HG03060 (cell line): Measurements from ENCODE around the gene UBE2QL1.

Source experiments
- ATAC-seq: cut with Tn5 transposase; IDR thresholded peaks from one replicate; pipeline ENCODE4 v1.9.1; 2021; ENCODE audit warnings: low read depth, moderate number of reproducible peaks; ENCODE audit not compliant: unreplicated experiment

UBE2QL1 gene

DNA sequence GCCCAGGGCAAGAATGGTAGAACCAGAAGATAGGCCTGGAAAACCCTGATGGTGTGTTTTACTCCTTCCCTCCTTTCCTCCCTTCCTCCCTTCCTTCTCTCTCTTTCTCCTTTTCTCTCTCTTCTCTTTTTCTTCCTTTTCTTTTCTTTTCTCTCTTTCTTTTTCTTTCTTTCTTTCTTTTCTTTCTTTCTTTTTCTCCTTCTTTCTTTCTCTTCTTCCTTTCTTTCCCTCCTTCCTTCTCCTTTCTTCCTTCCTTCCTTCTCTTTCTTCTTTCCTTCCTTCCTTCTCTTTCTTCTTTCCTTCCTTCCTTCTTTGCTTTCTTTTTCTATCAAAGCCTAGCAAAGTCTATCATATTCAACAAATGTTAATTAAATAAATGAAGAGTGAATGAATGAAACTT lies 24.0 kb upstream of the UBE2QL1 start:
- ATAC-seq = no peak

DNA sequence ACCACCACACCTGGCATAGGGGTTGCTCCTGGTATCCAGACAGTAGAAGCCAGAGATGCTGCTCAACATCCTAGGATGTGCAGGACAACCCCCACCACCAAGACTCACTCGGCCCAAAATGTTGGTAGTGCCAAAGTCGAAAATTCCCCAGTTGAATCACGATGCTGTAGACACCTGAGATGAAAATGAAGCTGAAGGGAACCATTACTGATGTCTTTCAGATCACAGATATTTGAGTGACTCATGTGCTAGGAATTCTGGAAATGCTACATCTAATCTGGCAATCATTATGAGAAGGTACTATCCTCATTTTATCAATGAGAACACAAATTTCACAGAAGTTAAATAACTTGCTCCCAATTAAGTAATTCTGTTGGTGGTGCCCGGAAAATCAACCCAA lies 21.0 kb upstream of the UBE2QL1 start:
- ATAC-seq = no peak

DNA sequence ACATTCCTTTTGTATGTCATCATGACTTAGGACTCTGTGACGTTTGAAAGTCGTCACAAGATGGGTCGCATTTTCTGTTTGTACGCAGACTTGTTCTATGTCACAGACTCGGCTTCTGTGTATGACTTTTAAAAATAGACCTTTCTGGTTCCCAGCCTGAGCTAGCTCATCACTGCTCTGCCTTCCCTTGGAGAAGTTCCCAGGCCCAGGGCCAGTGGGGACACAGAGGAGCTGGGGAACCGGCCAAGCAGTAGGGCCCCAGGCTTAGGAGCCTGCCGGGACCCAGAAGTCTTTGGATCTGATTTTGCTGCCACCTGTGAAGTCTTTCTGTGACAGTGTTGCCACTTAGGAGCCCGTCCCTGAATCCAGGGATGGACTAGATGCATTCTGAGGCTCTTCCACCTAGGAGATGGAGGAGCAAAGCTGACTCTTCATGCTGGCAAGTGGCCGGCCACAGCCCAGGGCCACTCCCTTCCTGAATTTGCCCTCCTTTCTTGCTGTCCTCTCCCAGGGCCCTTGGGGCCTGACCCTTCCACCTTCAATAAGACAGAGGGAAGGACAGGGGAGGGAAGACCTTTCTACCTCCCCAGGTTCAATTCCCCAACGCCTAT lies 18.1 kb upstream of the UBE2QL1 start:
- no peak for ATAC-seq

DNA sequence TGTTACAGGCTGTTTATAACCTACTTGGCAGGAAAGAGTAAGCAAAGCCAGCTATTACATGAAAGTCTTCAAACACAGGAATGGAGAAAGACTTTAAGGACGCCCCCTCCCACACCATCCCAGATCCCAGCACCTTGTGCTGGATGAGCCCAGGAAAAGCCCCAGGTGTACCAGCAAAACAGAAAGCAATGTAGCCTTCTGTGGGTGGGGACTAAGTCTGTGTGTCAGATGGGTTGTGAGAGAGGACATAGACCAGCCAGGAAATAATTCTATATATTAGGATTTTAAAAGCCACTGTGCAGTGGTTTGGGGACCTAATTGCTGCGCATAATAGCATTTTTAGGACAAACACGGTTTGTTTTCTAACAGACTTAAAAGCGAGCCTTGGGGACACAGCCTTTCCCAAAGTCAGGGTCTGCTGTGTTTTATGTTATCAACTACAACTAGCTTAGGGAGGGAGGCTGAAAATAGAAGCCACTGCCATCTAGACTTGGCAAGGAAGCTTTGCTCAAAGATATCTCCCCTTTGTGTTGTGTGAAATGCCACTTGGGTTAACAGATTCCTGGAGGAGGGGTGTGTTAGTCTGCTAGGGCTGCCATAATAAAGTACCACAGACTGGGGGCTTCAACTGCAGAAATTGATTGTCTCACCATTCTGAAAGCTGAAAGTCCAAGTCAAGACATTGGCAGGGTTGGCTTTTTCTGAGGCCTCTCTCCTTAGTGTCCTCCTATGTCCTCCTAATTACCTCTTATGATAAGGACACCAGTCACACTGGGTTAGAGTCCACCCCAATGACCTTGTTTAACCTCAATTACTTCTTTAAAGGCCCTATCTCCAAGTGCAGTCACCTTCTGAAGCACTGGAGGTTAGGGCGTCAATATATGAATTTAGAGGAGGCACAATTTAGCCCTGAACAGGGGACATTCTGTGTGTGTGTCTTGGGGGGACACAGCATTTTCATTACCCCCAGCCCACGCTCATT lies 17.2 kb upstream of the UBE2QL1 start:
- ATAC-seq = no peak

DNA sequence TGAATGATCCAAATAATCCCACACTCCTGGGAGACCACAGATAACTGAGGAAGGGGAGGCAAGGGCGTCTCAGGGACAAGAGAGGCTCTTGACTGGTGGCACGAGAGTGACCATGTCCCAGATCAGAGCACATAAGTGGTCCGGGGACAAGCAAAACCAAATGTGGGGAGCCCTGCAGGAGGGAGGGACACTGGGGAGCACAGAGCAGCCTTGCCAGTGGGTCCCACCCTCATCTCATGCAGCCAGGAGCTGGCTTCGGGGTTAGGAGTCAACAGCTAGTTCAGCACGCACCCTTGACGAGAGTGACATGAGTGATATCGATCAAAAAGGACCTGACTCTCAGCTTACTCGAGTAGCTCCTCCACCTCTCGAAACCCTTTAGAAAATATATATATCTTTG lies 16.5 kb upstream of the UBE2QL1 start:
- no peak for ATAC-seq

DNA sequence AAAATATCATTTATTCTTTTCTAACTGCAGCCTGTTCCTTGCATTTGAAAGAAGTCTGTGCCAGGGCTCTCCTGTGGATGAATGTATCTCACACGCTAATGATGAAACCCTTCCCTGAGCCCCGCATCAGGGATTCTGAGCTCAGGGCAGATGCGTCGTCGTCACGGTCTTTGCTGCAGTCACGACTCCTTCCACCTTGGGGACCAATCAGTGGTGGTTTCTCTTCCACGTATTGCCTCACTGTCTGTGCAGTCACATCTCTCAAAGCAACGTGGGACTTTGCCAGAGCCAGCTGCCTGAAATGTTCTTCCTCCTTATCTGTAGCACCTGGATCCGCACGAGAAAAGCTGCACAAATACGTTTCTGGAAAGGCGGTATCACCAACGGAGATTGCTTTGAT lies 13.9 kb upstream of the UBE2QL1 start:
- ATAC-seq = no peak

DNA sequence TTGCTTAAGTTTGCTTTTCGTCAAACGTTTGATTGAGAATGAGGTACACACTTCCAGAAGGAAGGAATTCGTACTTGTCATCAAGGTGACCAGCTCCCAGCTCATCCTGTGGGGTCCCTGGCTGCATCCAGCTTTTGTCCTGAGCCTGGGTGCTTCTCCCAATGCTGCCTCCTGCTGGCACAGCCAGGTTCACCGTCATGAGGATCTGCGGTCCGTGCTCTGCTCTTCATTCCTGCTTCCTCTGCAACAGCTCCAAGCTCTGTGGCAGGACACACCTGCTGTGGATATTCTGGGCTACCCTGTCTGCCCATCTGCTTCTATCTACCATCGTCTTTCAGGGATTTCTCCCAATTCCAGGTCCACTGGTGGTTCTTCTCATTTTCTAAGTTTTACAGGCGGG lies 13.3 kb upstream of the UBE2QL1 start:
- no peak for ATAC-seq

DNA sequence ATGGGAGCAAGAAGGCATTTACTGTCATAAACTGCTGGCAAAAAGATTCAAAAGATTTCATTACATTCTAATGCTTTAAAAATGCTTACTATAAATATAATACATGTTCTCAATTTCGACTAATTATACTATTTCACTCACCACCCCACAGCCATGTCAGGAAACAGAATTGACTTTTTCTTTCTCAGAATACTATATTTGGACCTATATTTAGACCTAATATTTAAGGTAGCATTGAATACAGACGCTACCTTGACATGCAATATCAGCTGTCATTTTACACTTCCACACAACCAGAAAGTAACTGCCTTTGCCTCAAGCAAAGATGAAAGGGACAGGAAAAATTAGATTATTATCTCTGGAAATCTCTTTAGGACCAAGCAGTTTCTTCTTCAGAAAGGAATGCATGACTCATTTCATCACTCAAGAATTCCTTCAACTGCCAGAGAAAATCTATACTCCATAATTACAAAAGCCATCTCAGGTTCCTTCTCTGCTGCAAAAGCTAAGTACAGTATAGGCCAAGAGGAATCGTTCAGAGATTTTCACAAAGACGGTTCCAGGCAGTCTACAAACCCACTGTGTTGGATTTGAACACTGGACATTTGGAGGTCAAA lies 11.8 kb upstream of the UBE2QL1 start:
- ATAC-seq = no peak

DNA sequence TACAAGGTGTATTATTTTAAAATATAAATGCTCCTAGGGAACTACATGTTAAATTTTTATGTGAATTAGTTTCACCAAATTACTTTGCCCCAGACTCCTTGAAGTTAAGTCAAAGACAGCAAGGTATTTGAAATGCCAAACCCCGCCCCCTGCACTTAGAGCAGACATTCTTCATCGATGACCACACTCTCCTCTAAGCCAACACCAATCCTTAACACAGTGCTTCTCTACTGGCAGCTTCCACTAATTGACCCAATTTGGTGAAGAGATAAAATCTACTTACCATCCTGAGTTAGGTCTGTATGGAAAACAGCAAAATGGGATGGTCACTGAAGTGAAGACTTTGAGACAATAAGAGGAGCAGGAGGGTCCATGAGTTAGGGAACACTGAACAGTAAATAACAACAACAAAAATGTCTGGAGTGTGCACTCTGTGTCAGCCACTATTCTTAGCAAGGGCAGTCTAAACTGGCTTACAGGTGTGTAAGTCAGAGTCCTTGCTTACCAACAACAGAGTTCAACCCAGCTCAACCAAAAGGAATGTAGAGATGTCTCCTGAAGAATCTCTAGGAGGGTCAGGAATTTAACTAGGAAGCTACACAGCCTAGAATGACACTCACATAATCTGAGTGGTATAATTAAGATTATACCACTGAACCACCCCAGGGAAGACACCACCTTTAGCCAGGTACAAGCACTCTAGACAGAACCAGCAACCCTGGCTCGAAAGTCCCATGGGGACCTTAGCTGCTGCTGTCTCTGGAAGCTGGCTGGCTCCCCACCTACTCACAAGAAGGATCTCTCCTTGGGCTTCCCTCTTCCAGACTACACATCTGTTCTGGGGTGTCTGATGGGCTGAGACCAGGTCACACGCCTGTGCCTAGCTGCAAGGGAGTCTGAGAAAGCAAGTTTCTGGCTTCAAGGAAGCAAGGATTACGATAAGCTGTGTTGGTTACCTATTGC lies 8.8 kb upstream of the UBE2QL1 start:
- ATAC-seq = no peak

DNA sequence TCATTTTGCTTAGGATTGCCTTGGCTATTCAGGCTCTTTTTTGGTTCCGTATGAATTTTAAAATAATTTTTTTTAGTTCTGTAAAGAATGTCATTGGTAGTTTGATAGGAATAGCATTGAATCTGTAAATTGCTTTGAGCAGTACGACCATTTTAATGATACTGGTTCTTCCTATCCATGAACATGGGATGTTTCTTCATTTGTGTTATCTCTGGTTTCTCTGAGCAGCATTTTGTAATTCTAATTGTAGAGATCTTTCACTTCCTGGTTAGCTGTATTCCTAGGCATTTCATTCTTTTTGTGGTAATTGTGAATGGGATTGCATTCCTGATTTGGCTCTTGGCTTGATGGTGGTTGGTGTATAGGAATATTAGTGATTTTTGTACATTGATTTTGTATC lies 6.3 kb upstream of the UBE2QL1 start:
- ATAC-seq = no peak

DNA sequence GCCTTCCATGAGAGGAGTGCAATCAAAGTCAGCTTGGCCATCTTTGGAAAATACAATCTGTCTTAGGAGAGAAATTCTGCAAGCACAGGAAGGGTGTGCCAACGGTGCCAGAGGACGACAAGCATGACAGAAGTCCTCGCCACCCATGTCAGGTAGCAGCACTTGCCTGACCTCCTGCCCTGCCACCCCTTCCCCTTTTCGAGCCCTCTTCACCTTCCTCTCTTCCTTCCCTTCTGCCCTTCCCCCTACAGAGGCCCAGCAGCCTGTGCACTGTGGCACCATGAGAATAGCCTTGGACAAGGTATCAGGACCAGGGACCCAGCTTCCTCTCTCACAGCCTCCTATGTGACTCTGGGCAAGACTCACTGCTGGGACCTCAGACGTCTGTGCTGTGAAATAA lies 5.3 kb upstream of the UBE2QL1 start:
- ATAC-seq = no peak

DNA sequence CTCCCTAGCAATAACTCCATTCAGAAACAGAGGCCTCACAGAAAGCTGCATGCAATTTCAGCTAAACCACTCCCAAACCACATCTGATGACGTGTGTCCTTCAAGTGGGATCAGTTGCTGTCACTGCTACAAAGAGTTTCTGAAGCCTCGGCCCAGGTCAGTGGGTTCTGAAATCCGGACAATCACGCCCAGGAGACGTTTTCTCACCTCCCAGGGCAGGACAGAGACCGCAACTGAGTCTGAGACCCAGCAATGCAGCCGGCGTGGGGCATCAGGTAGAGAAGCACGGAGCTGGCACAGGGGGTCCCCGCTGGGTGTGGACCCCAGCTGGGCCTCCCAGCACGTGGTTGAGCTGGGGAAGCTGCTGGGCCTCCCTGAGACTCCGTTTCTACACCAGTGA lies 2.6 kb upstream of the UBE2QL1 start:
- ATAC-seq = no peak

DNA sequence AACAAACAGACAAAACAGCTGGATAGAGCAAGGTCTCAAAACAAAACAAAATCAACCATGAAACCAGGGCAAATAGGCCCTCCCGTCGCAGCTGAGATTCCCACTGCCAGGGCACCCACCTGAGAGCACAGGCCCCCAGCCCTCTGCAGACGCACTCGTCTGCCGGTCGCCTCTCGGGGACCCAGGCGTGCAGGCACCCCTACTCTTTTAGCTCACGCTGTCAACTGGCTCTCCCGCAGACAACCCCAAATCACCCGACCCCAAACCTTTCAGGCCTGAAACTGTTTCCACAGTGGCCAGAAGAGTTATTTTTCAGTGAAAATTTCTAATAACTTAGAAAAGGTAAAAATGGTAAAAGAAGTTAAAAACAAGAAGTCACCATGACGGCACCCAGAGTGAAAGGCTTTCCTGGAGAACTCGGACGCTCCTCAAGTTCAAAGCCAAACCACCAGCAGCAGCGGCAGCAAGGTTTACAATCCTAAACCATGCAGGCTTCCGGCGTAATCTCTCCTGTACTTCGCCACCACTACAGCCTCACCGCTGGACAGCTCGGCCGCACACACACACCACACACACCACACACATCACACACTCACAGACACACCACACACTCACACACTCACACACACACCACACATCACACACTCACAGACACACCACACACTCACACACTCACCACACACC lies 1.9 kb upstream of the UBE2QL1 start:
- ATAC-seq = no peak

DNA sequence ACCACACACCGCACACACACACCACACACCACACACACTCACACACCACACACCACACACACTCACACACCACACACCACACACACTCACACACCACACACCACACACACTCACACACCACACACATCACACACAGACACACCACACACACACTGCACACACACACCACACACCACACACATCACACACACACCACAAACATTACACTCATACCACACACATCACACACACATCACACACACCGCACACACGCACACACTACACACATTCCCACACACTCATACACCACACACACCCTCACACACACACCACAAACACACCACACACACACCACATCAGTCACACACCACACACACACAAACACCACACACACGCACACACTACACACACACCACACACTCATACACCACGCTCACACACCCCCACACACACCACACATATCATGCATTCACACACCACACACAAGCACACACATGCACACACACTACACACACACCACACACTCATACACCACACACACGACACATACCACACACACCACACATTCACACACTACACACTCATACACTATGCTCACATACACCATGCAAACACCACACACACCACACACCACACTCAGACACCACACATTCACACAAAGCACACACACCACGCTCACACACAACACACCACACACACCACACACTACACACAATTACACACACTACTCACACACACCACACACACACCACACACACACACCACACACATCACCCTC lies 1.1 kb upstream of the UBE2QL1 start:
- ATAC-seq = no peak

DNA sequence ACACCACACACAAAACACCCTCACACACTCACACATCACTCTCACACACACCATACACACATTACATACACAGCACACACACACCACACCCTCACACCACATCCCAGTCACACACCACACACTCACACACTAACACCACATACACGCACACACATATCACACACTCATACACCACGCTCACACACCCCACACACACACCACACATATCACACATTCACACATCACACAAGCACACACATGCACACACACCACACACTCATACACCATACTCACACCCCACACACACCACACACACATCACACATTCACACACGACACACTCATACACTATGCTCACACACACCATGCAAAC lies 543 bp upstream of the UBE2QL1 start:
- ATAC-seq = no peak

DNA sequence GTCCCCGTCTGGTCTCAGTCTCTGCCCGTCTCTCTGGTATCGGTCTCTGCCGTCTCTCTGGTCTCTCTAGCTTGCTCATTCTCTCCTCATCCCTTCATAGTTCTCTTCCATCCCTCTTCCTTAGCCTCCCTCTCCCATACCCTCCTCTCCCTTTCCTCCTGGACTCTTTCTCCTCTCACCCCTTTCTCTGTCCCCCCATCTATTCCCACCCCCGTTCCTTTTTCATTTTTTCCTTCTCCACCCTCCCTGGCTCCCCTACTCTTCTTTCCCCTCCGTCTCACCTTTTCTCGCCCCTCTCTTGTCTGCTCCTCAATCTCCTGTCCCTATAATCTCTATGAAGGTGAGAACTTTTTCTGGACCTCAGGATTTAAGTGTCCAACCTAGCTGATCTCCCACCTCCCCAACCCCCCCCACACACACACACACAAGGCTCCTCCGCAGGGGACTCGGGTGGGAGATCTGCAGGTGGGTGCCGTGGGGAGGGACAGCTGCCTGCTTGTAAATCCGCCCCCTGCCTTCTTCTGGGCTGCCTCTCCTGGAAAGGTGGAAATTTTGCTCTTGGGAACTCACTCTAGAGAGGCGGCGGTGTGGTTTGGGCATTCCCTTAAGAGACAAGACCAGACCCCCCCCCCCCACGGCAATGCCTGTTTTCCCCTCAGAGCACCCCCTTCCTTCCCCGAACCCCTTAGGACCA lies 953 bp downstream of the UBE2QL1 start:
- ATAC-seq = no peak

DNA sequence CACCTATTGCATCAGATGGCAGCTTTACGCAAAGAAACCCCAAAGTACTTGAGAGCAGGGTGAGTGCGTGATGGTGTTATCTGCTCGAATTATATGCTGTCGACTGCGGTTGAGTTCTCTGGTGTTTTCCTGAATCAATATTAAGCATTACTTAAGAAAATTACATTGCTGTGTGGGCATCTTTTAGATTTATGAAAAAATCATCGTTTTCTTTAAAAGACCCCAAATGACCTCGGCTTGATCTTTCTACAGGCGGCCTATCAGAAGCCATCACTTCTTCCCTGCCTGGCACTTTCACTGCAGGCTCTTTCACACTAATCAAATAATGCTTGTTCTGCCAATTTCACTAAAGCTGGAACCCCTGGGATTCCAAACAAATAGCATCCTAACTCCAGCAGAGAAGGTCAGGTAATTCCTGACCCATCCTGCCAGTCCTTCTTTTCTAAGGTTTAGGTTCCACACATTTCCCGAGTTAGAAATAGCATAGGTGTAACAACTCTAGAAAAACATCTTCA lies 1.7 kb downstream of the UBE2QL1 start:
- ATAC-seq = no peak
